Esophagus squamous epithelium (tissue), 4 donors: ENCODE measurements around the gene DLGAP1.

ENCODE experiments used
- CTCF ChIP-seq, 6 experiments: fragments of 450-650 bp in 4 of 6; fragments of 200-600 bp in 2 of 6; sonication (generic) in 2 of 6; IDR thresholded peaks; one replicate each; pipeline ENCODE4 v1.5.1; 2016 to 2019; ENCODE audit warnings: antibody characterized with exemption in 6 of 6, mild to moderate bottlenecking in 4 of 6, moderate library complexity in 4 of 6
- POLR2A ChIP-seq, 4 donors: fragments of 450-650 bp; IDR thresholded peaks; one replicate each; pipeline ENCODE4 v1.6.1; 2017; ENCODE audit warnings: antibody characterized with exemption in 4 of 4, mild to moderate bottlenecking in 4 of 4, moderate library complexity in 3 of 4

GRCh38 chr18:3848316-3848715, 606.8 kb downstream of the DLGAP1 start:
- no peak for TF ChIP-seq CTCF (IDR thresholded peaks at IDR 0.05)
- TF ChIP-seq POLR2A (IDR thresholded peaks at IDR 0.05): no peak
